Thoracic aorta endothelial cell (primary cell): ENCODE data around the gene SLC25A4. TPM values are rescaled to one million over a fixed set of nuclear protein-coding genes. Genes with fewer than 3 reads are reported as not detected.

ENCODE experiments used
- total RNA-seq: library from RNA; depleted of rRNA; stranded (reverse); fragments of >200 nt; gene quantifications from 2 replicates; pipeline ENCODE4 v1.2.3, GENCODE V29; 2012

Gene SLC25A4
- total RNA-seq, result 7.3 and 12.2 TPM in 2 replicates

DNA sequence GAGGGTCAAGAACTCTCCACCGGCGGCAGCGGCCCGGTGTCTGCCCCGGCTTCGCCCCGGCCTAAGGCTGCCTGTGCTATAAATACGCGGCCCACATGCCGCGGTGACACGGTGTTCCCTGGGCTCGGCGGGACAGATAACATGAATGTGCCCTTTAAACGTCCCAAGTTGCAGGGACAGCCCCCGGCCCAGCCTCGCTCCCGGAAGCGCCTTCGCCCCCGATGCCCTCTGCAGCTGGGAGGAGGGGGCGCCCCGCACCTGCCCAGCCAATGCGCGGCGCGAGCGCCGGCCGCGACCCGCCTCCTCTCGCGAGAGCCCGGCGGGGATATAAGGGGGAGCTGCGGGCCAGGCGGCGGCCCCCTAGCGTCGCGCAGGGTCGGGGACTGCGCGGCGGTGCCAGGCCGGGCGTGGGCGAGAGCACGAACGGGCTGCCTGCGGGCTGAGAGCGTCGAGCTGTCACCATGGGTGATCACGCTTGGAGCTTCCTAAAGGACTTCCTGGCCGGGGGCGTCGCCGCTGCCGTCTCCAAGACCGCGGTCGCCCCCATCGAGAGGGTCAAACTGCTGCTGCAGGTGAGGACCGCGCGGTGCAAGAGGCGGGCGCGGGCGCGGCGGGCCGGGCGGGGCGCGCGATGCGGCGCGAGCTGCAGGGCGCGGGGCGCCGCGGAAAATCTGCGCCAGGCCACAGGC is at the start of gene SLC25A4:
Gene SLC25A4 (plus strand): TSS at position 355 of the 689 bp plus-strand sequence. CDS start 107 bp downstream, at position 462.

Other genes starting within 250 kb of the SLC25A4 start
- not detected in 2 replicates for gene HELT, start 124.8 kb upstream of the SLC25A4 start, total RNA-seq
- gene CFAP97, start 60.7 kb downstream of the SLC25A4 start, total RNA-seq, result 44.7 and 57.2 TPM in 2 replicates
- 39.0 and 41.9 TPM in 2 replicates for gene SNX25, start 66.3 kb downstream of the SLC25A4 start, total RNA-seq